HepG2 (cell line): ENCODE measurements around the gene CDK1. TPM values are rescaled to one million over a fixed set of nuclear protein-coding genes. Genes with fewer than 3 reads are reported as not detected.

ENCODE experiments used
- ATAC-seq: fragments of 200-7000 bp; cut with Tn5 transposase; 3 replicates; pipeline ENCODE4 v1.9.1; 2020; ENCODE audit warnings: mild to moderate bottlenecking, moderate library complexity
- BruUV-seq: library from RNA; stranded (reverse); fragments of 400-500 nt; replicated peaks from 2 replicates; lab custom pipeline; 2021; lab: Mats Ljungman, UMichigan
- CTCF ChIA-PET: fragments of 300-600 bp; formaldehyde crosslinking; extraction: SDS; loops from one replicate; lab custom pipeline; 2021; ENCODE audit warnings: low total read pairs, inconsistent platforms, low intra/inter-chr PET ratio; lab: Yijun Ruan, JAX
- POLR2A ChIA-PET: fragments of 350-600 bp; sonication (Branson Sonifier 250); formaldehyde crosslinking; loops from one replicate; lab custom pipeline; 2020; ENCODE audit warnings: antibody characterized with exemption, inconsistent platforms; lab: Yijun Ruan, JAX
- DNase-seq: peaks from one replicate; pipeline ENCODE4 v3.0.0-alpha.2; 2015; ENCODE audit warnings: low spot score
- FAIRE-seq: peaks from 3 replicates; lab custom pipeline; 2011; peaks lifted over from hg19 to GRCh38; lab: Jason Lieb, UNC
- H2AFZ ChIP-seq: one replicate; pipeline ENCODE4 v1.6.1; 2011; ENCODE audit warnings: low read length, inconsistent platforms
- H3K27ac ChIP-seq: fragments of 300-600 bp; 3 replicates; pipeline ENCODE4 v1.8.0; 2011; ENCODE audit warnings: mixed run types, mild to moderate bottlenecking, mixed read lengths, low read length, inconsistent platforms; ENCODE audit not compliant: insufficient read depth; ENCODE audit errors: extremely low read length
- H3K27me3 ChIP-seq, 2 experiments: fragments of 200-600 bp in 1 of 2; 2 replicates in 1 of 2; 3 replicates in 1 of 2; pipeline versions ENCODE4 v1.6.0 to v1.8.0; 2011; ENCODE audit warnings: low read length in 2 of 2, mild to moderate bottlenecking in 2 of 2, moderate library complexity in 2 of 2, inconsistent platforms in 1 of 2; ENCODE audit not compliant: insufficient read depth in 2 of 2, control insufficient read depth in 1 of 2
- H3K36me3 ChIP-seq, 2 experiments: fragments of 200-600 bp in 1 of 2; replicated peaks in 1 of 2; 2 replicates in 1 of 2; 3 replicates in 1 of 2; pipeline versions ENCODE4 v1.5.1 to v1.8.0; 2011; ENCODE audit warnings: low read length in 2 of 2, inconsistent platforms in 1 of 2; ENCODE audit not compliant: insufficient read depth in 2 of 2, control insufficient read depth in 1 of 2
- H3K4me1 ChIP-seq: 2 replicates; pipeline ENCODE4 v1.5.1; 2012; ENCODE audit warnings: low read length, inconsistent platforms; ENCODE audit not compliant: insufficient read depth
- H3K4me2 ChIP-seq: 2 replicates; pipeline ENCODE4 v1.6.0; 2011; ENCODE audit warnings: low read depth, low read length, inconsistent platforms
- H3K4me3 ChIP-seq, 3 experiments: fragments of 200-600 bp in 1 of 3; sonication (generic), shearing (Covaris generic) in 1 of 3; replicated peaks in 1 of 3; 2 replicates each; pipeline ENCODE4 v1.5.1; 2011 to 2016; ENCODE audit warnings: low read length in 3 of 3, inconsistent platforms in 2 of 3, low read depth in 2 of 3, mild to moderate bottlenecking in 2 of 3, control low read depth in 1 of 3, mixed read lengths in 1 of 3; ENCODE audit not compliant: insufficient read depth in 1 of 3
- H3K79me2 ChIP-seq: one replicate; pipeline ENCODE4 v1.6.1; 2011; ENCODE audit warnings: low read length, inconsistent platforms; ENCODE audit not compliant: insufficient read depth
- H3K9ac ChIP-seq: 2 replicates; pipeline ENCODE4 v1.6.0; 2011; ENCODE audit warnings: mild to moderate bottlenecking, low read depth, low read length, inconsistent platforms; ENCODE audit not compliant: insufficient read depth
- H3K9me3 ChIP-seq: 2 replicates; pipeline ENCODE4 v1.5.1; 2012; ENCODE audit warnings: mild to moderate bottlenecking, low read length
- H4K20me1 ChIP-seq: 2 replicates; pipeline ENCODE4 v1.6.0; 2011; ENCODE audit warnings: inconsistent platforms, mild to moderate bottlenecking, low read length, moderate library complexity; ENCODE audit not compliant: insufficient read depth
- CHD2 ChIP-seq: IDR thresholded peaks from 2 replicates; pipeline ENCODE4 v1.6.1; 2011; ENCODE audit warnings: low read depth, low read length, improper control_type of control experiment
- EED ChIP-seq: sonication (generic); formaldehyde crosslinking; IDR thresholded peaks from 2 replicates; pipeline ENCODE4 v1.5.0; 2020; ENCODE audit warnings: mild to moderate bottlenecking, missing genetic modification reagents
- IKZF5 ChIP-seq: IDR thresholded peaks from 2 replicates; pipeline ENCODE4 v1.6.1; 2018; ENCODE audit warnings: missing genetic modification reagents, mild to moderate bottlenecking, missing compliant biosample characterization
- NCOR1 ChIP-seq: fragments of 200-600 bp; sonication (generic); IDR thresholded peaks from 2 replicates; pipeline ENCODE4 v1.7.0; 2017; ENCODE audit warnings: antibody characterized with exemption, low read length, borderline replicate concordance
- NKX3-1 ChIP-seq: sonication (generic); formaldehyde crosslinking; IDR thresholded peaks from 2 replicates; pipeline ENCODE4 v1.5.0; 2020; ENCODE audit warnings: missing genetic modification reagents
- POGZ ChIP-seq: sonication (generic); formaldehyde crosslinking; IDR thresholded peaks from 2 replicates; pipeline ENCODE4 v1.4.0; 2020; ENCODE audit warnings: mild to moderate bottlenecking, missing genetic modification reagents
- SRSF9 ChIP-seq: fragments of 200-400 bp; formaldehyde crosslinking; IDR thresholded peaks from 2 replicates; pipeline ENCODE4 v1.6.1; 2018; ENCODE audit warnings: borderline replicate concordance, mild to moderate bottlenecking, low read depth, low read length; ENCODE audit not compliant: insufficient read depth, poor library complexity, severe bottlenecking
- TGIF2 ChIP-seq: IDR thresholded peaks from 2 replicates; pipeline ENCODE4 v1.6.1; 2016; ENCODE audit warnings: control low read depth, missing compliant biosample characterization
- ZNF282 ChIP-seq: fragments of 450-650 bp; IDR thresholded peaks from 2 replicates; pipeline ENCODE4 v1.6.1; 2018; ENCODE audit not compliant: partially characterized antibody
- ZNF512 ChIP-seq: sonication (generic); formaldehyde crosslinking; IDR thresholded peaks from 2 replicates; pipeline ENCODE4 v1.4.0; 2020; ENCODE audit warnings: mild to moderate bottlenecking, missing genetic modification reagents
- ZNF616 ChIP-seq: sonication (generic); formaldehyde crosslinking; IDR thresholded peaks from 2 replicates; pipeline ENCODE4 v1.5.0; 2020; ENCODE audit warnings: low read depth, mild to moderate bottlenecking, missing genetic modification reagents
- ZNF776 ChIP-seq: sonication (generic); formaldehyde crosslinking; IDR thresholded peaks from 2 replicates; pipeline ENCODE4 v1.4.0; 2020; ENCODE audit warnings: mild to moderate bottlenecking, missing genetic modification reagents
- WGBS: methylation state at CpG from one replicate; pipeline ENCODE4 v1.1.6; 2017; ENCODE audit warnings: low lambda C conversion rate; 5-methylcytosine and 5-hydroxymethylcytosine counted together
- in situ Hi-C: cut with HindIII; loops from 2 replicates; pipeline ENCODE4 v1.10.0; 2017; ENCODE audit warnings: low pct_unique_long_range_greater_than_20kb; ENCODE audit not compliant: extremely low pct_ligation_motif_present
- intact Hi-C: fragments of 100-400 bp; cut with micrococcal nuclease; formaldehyde crosslinking; loops from one replicate; pipeline ENCODE4 v1.10.0; 2022; ENCODE audit not compliant: unreplicated experiment
- polyA plus RNA-seq, 8 experiments: library from polyadenylated mRNA; depleted of rRNA in 3 of 8; stranded (reverse) in 7 of 8; unstranded in 1 of 8; fragments of >200 nt; fragmentation: Illumina TruSeq in 4 of 8; extraction: Trizol in 4 of 8; gene quantifications; 2 replicates each; pipeline versions ENCODE4 v1.2.1 to v1.2.3, GENCODE V29; 2011 to 2016; ENCODE audit warnings: low read depth in 4 of 8, missing spikeins in 1 of 8, mixed read lengths in 1 of 8; ENCODE audit not compliant: insufficient read depth in 1 of 8
- total RNA-seq, 5 experiments: library from RNA; depleted of rRNA; stranded (reverse); fragments of >200 nt; fragmentation: Illumina TruSeq; extraction: Trizol; gene quantifications; 2 replicates each; pipeline ENCODE4 v1.2.3, GENCODE V29; 2016; ENCODE audit warnings: low read depth in 1 of 5
- TF ChIP-seq, protein P1 (sequence below): sonication (generic); formaldehyde crosslinking; IDR thresholded peaks from 2 replicates; pipeline ENCODE4 v1.4.0; 2020; ENCODE audit warnings: mild to moderate bottlenecking, missing genetic modification reagents
- TF ChIP-seq, protein P2 (sequence below): sonication (generic); formaldehyde crosslinking; IDR thresholded peaks from 2 replicates; pipeline ENCODE4 v1.4.0; 2020; ENCODE audit warnings: mild to moderate bottlenecking, missing genetic modification reagents, borderline replicate concordance
- TF ChIP-seq, protein P3 (sequence below): sonication (generic); IDR thresholded peaks from 2 replicates; pipeline ENCODE4 v1.6.1; 2016; ENCODE audit warnings: low read depth, borderline replicate concordance

Gene CDK1
- total and polyA plus RNA-seq, 2 of the 13 experiments (the other 11 are each of a cell fraction or from before 2014, with no cell fraction given), result 42.6 to 132 TPM

DNA sequence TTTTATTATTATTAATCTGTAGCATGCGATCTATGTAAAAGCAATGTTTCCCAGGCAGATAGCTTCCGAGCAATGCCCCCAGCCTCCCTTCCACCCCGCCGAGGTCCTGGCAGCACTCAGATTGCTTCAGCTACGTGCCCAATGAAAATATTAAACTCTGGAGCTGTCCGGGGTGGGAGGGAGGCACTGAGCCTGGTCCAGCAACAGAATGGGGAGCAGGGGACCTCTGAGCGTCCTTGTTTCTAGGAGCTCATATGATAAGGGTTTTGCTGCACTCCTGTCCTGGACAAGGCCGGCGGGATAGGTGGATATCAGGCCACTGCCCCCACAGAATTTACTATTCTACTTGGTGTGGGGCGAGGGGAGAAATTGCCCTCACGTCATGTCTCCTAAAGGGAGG is 44.5 kb upstream of the CDK1 start (continued):
- TF ChIP-seq ZNF616 (CRISPR knock-in tag), result no peak
- TF ChIP-seq NKX3-1 (CRISPR knock-in tag), result no peak
- no peak for TF ChIP-seq IKZF5 (CRISPR knock-in tag)
- TF ChIP-seq ZNF282, result no peak
- TF ChIP-seq CHD2, result no peak
- TF ChIP-seq SRSF9, result no peak
- no peak for TF ChIP-seq ZNF776 (CRISPR knock-in tag)
- TF ChIP-seq TGIF2 (CRISPR knock-in tag), result no peak
- TF ChIP-seq, all 625 proteins: peak for 0

DNA sequence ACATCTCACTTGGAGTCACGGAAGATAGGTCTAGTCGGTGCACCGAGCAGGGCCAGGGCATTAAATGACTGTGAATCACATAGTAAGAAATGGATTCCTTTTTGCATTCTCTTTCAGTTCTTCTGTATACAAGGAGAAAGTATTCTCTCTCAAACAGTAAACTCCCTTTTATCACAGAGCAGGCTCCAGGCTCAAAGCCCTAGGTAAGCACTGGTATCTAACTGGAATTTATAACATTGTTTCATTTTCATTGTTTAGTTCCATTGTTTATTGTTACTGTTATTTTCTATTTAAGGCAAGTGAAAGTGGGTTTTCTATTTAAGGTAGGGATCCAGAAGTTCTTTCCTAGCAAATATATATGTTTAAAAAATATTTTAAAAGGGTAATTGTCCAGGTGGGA is 44.1 kb upstream of the CDK1 start:
- peaks cover 8% of the 10 kb centered on the region for H3K4me1 ChIP-seq
- no peak overlapping the region for H3K27ac ChIP-seq
- ChIA-PET CTCF (no interaction called here), POLR2A (no interaction called here)
- H3K4me3 ChIP-seq, result no peak overlapping the region
- H3K36me3 ChIP-seq, result no peaks in the 10 kb centered on the region
- FAIRE-seq, result no peak
- H2AFZ ChIP-seq, result no peak overlapping the region
- H3K4me2 ChIP-seq, result no peak overlapping the region
- no peaks in the 10 kb centered on the region for H4K20me1 ChIP-seq
- H3K9ac ChIP-seq, result no peak overlapping the region
- H3K79me2 ChIP-seq, result no peaks in the 10 kb centered on the region
- no peaks in the 10 kb centered on the region for H3K9me3 ChIP-seq
- intact Hi-C loops (no loop called here), in situ Hi-C loops (no loop called here)
- no peak for DNase-seq
- no TSS peak for BruUV-seq
- WGBS, result 47% methylated on average over 3 of the region's 3 CpGs
- peaks cover 4 to 51% of the 10 kb centered on the region in 2 experiments for H3K27me3 ChIP-seq
- ATAC-seq, result no peak
- TF ChIP-seq, protein P1, sequence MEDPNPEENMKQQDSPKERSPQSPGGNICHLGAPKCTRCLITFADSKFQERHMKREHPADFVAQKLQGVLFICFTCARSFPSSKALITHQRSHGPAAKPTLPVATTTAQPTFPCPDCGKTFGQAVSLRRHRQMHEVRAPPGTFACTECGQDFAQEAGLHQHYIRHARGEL (CRISPR knock-in tag), result no peak
- no peak for TF ChIP-seq ZNF512 (CRISPR knock-in tag)
- no peak for TF ChIP-seq EED
- TF ChIP-seq, protein P2, sequence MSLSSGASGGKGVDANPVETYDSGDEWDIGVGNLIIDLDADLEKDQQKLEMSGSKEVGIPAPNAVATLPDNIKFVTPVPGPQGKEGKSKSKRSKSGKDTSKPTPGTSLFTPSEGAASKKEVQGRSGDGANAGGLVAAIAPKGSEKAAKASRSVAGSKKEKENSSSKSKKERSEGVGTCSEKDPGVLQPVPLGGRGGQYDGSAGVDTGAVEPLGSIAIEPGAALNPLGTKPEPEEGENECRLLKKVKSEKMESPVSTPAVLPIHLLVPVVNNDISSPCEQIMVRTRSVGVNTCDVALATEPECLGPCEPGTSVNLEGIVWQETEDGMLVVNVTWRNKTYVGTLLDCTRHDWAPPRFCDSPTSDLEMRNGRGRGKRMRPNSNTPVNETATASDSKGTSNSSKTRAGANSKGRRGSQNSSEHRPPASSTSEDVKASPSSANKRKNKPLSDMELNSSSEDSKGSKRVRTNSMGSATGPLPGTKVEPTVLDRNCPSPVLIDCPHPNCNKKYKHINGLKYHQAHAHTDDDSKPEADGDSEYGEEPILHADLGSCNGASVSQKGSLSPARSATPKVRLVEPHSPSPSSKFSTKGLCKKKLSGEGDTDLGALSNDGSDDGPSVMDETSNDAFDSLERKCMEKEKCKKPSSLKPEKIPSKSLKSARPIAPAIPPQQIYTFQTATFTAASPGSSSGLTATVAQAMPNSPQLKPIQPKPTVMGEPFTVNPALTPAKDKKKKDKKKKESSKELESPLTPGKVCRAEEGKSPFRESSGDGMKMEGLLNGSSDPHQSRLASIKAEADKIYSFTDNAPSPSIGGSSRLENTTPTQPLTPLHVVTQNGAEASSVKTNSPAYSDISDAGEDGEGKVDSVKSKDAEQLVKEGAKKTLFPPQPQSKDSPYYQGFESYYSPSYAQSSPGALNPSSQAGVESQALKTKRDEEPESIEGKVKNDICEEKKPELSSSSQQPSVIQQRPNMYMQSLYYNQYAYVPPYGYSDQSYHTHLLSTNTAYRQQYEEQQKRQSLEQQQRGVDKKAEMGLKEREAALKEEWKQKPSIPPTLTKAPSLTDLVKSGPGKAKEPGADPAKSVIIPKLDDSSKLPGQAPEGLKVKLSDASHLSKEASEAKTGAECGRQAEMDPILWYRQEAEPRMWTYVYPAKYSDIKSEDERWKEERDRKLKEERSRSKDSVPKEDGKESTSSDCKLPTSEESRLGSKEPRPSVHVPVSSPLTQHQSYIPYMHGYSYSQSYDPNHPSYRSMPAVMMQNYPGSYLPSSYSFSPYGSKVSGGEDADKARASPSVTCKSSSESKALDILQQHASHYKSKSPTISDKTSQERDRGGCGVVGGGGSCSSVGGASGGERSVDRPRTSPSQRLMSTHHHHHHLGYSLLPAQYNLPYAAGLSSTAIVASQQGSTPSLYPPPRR (CRISPR knock-in tag), result no peak
- TF ChIP-seq NCOR1, result no peak
- TF ChIP-seq POGZ (CRISPR knock-in tag), result no peak
- TF ChIP-seq, protein P3, sequence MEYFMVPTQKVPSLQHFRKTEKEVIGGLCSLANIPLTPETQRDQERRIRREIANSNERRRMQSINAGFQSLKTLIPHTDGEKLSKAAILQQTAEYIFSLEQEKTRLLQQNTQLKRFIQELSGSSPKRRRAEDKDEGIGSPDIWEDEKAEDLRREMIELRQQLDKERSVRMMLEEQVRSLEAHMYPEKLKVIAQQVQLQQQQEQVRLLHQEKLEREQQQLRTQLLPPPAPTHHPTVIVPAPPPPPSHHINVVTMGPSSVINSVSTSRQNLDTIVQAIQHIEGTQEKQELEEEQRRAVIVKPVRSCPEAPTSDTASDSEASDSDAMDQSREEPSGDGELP, result no peak
